Sigmoid colon (tissue), 4 donors: ENCODE data around the gene RESF1.

Experiments used
- CTCF ChIP-seq, 4 experiments: fragments of 450-650 bp in 3 of 4; fragments of 200-600 bp in 1 of 4; IDR thresholded peaks; one replicate each; pipeline ENCODE4 v1.5.1; 2016 to 2019; ENCODE audit warnings: antibody characterized with exemption in 4 of 4, mild to moderate bottlenecking in 3 of 4, moderate library complexity in 2 of 4
- EP300 ChIP-seq, 4 donors: sonication (generic); formaldehyde crosslinking; IDR thresholded peaks; one replicate each; pipeline ENCODE4 v1.6.1; 2017; ENCODE audit warnings: antibody characterized with exemption in 4 of 4
- POLR2A ChIP-seq, 2 donors: fragments of 450-650 bp; IDR thresholded peaks; one replicate each; pipeline ENCODE4 v1.6.1; 2016; ENCODE audit warnings: antibody characterized with exemption in 2 of 2, mild to moderate bottlenecking in 2 of 2, moderate library complexity in 2 of 2
- POLR2AphosphoS5 ChIP-seq, 4 donors: sonication (generic); formaldehyde crosslinking; IDR thresholded peaks; one replicate each; pipeline ENCODE4 v1.6.1; 2017; ENCODE audit warnings: antibody characterized with exemption in 4 of 4

GRCh38 chr12:32000373-32001005, 41.3 kb downstream of the RESF1 start:
- TF ChIP-seq CTCF (IDR thresholded peaks at IDR 0.05) (no peak), POLR2A (IDR thresholded peaks at IDR 0.05) (no peak), EP300 (IDR thresholded peaks at IDR 0.05) (no peak), POLR2AphosphoS5 (IDR thresholded peaks at IDR 0.05) (no peak)
